Amniotic stem cell (primary cell): ENCODE results near the gene UXS1.

Experiments used
- DNase-seq: peaks from one replicate; lab custom pipeline; 2025; lab: John Stamatoyannopoulos, UW

Gene UXS1

GRCh38 chr2:106189325-106189724 lies 4.8 kb downstream of the UXS1 start:
- DNase-seq, result no peak

GRCh38 chr2:106187273-106187891 lies 6.7 kb downstream of the UXS1 start:
- no peak for DNase-seq

- DNase-seq, result no peak
Observed at GRCh38 chr2:106185475-106186184, 8.5 kb downstream of the UXS1 start.

GRCh38 chr2:106184857-106185256 lies 9.2 kb downstream of the UXS1 start:
- DNase-seq, result no peak

GRCh38 chr2:106184394-106184793 lies 9.7 kb downstream of the UXS1 start:
- no peak for DNase-seq

GRCh38 chr2:106183101-106183696 lies 10.9 kb downstream of the UXS1 start:
- no peak for DNase-seq

GRCh38 chr2:106181064-106181463 lies 13.0 kb downstream of the UXS1 start:
- DNase-seq, result no peak

- no peak for DNase-seq
Observed at GRCh38 chr2:106180602-106181001, 13.5 kb downstream of the UXS1 start.

GRCh38 chr2:106178716-106179115 lies 15.4 kb downstream of the UXS1 start:
- no peak for DNase-seq

- DNase-seq, result no peak
Observed at GRCh38 chr2:106177581-106177980, 16.5 kb downstream of the UXS1 start.

- DNase-seq, result no peak
Observed at GRCh38 chr2:106176446-106177099, 17.5 kb downstream of the UXS1 start.

- no peak for DNase-seq
Observed at GRCh38 chr2:106175086-106175850, 18.8 kb downstream of the UXS1 start.

- no peak for DNase-seq
Observed at GRCh38 chr2:106174056-106174455, 20.0 kb downstream of the UXS1 start.

GRCh38 chr2:106172649-106173048 lies 21.5 kb downstream of the UXS1 start:
- DNase-seq, result no peak

GRCh38 chr2:106168657-106169056 lies 25.4 kb downstream of the UXS1 start:
- DNase-seq, result no peak

GRCh38 chr2:106167067-106167466 lies 27.0 kb downstream of the UXS1 start:
- DNase-seq, result no peak

- DNase-seq, result no peak
Observed at GRCh38 chr2:106165561-106165960, 28.5 kb downstream of the UXS1 start.

- no peak for DNase-seq
Observed at GRCh38 chr2:106165029-106165428, 29.1 kb downstream of the UXS1 start.

- no peak for DNase-seq
Observed at GRCh38 chr2:106163948-106164545, 30.1 kb downstream of the UXS1 start.

GRCh38 chr2:106161938-106162820 lies 31.9 kb downstream of the UXS1 start:
- no peak for DNase-seq

GRCh38 chr2:106161341-106161740 lies 32.8 kb downstream of the UXS1 start:
- DNase-seq, result no peak
